GM23248 (cell line): ENCODE results near the gene FHOD1.

Experiments used
- EZH2 ChIP-seq: fragments of 200-600 bp; sonication (generic); IDR thresholded peaks from 2 replicates; pipeline ENCODE4 v1.6.1; 2018; ENCODE audit warnings: antibody characterized with exemption, mild to moderate bottlenecking; ENCODE audit not compliant: insufficient read depth, poor library complexity, severe bottlenecking
- EZH2phosphoT487 ChIP-seq: fragments of 200-600 bp; sonication (generic); IDR thresholded peaks from 2 replicates; pipeline ENCODE4 v1.6.1; 2018; ENCODE audit warnings: antibody characterized with exemption, moderate library complexity, mild to moderate bottlenecking, low read depth; ENCODE audit not compliant: insufficient read depth

DNA sequence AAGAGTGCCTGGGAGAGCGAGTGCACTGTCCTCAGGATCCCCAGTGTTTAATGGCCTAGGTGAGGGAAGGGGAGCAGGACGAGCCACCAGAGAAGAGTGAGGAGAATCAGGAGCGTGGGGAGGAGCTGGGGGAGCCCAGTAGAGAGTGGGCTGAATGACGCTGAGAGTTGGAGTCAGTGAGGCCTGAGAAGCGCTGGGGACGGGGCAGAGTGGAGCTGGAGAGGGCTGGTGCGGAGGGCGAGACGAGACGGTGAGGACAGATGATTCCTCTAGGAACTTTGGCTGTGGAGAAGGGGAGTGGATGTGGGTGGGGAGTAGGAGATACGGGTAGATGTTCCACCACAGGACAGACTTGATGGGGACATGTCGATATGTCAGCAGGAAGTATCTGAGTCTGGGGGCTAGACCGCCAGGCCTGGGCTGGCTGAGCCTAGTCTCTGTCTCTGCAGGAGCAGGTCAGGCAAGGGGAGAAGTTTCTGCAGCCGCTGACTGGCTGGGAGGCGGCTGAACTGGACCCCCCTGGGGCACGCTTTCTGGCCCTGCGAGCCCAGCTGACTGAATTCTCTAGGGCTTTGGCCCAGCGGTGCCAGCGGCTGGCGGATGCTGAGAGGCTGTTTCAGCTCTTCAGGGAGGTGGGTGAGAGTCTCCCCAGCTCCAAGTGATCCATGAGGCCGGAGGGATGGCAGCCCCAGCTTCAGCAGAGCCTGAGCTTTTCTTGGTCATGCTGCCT is 36.7 kb upstream of the FHOD1 start:
- TF ChIP-seq EZH2 (no peak), EZH2phosphoT487 (no peak)
